ENCODE results near the gene CDH13.

The CDH13 gene

GRCh38 chr16:82653550-82654511 lies 27.1 kb downstream of the CDH13 start:
- DNase-seq, result no peak

- DNase-seq, result no peak
Measured at GRCh38 chr16:82655072-82655714, 28.4 kb downstream of the CDH13 start.

GRCh38 chr16:82655720-82656490 lies 29.1 kb downstream of the CDH13 start:
- no peak for DNase-seq

GRCh38 chr16:82657239-82657638 lies 30.5 kb downstream of the CDH13 start:
- no peak for DNase-seq

- no peak for DNase-seq
Measured at GRCh38 chr16:82657786-82658185, 31.0 kb downstream of the CDH13 start.

GRCh38 chr16:82658796-82659195 lies 32.0 kb downstream of the CDH13 start:
- no peak for DNase-seq

GRCh38 chr16:82660075-82660645 lies 33.4 kb downstream of the CDH13 start:
- DNase-seq, result no peak

GRCh38 chr16:82660966-82661365 lies 34.2 kb downstream of the CDH13 start:
- DNase-seq, result no peak

- no peak for DNase-seq
Measured at GRCh38 chr16:82664181-82664580, 37.4 kb downstream of the CDH13 start.

GRCh38 chr16:82665025-82665424 lies 38.3 kb downstream of the CDH13 start:
- no peak for DNase-seq

- no peak for DNase-seq
Measured at GRCh38 chr16:82667437-82667836, 40.7 kb downstream of the CDH13 start.

GRCh38 chr16:82668094-82668493 lies 41.3 kb downstream of the CDH13 start:
- no peak for DNase-seq

GRCh38 chr16:82671741-82672140 lies 45.0 kb downstream of the CDH13 start:
- DNase-seq, result no peak

- DNase-seq, result no peak
Measured at GRCh38 chr16:82672676-82673075, 45.9 kb downstream of the CDH13 start.

GRCh38 chr16:82675300-82675699 lies 48.5 kb downstream of the CDH13 start:
- DNase-seq, result no peak

GRCh38 chr16:82681592-82681991 lies 54.8 kb downstream of the CDH13 start:
- no peak for DNase-seq

- DNase-seq, result no peak
Measured at GRCh38 chr16:82682767-82683166, 56.0 kb downstream of the CDH13 start.

GRCh38 chr16:82684256-82684655 lies 57.5 kb downstream of the CDH13 start:
- DNase-seq, result no peak

GRCh38 chr16:82685526-82685925 lies 58.8 kb downstream of the CDH13 start:
- DNase-seq, result no peak

GRCh38 chr16:82694239-82694874 lies 67.6 kb downstream of the CDH13 start:
- DNase-seq, result no peak

GRCh38 chr16:82695806-82696205 lies 69.0 kb downstream of the CDH13 start:
- no peak for DNase-seq

- DNase-seq, result no peak
Measured at GRCh38 chr16:82699260-82699659, 72.5 kb downstream of the CDH13 start.
